ENCODE measurements around the gene CCDC102A.

DNA sequence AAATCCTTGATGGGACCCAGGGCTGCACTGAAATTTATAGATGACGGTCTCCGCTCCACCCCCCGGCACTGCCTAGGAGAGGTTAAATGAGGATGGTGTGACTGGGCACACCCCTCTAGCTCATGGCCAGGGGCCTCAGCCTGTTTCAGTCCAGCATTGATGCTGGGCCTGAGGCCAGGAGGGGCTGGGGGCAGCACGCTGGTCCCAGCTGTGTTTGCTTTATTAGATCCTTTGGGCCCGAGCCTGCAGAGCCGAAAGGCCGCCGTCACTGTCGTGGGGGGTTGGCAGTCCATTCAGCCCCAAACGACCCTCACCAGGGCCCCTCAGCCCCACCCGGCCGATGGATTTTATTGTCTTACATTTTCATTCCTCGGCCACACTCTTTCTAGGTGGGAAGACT lies 39.2 kb downstream of the CCDC102A start:
- TF ChIP-seq CTCF (CRISPR knock-in tag; IDR thresholded peaks at IDR 0.05) (no peak), ZNF619 (CRISPR knock-in tag; IDR thresholded peaks at IDR 0.05) (no peak), CBX1 (IDR thresholded peaks at IDR 0.05; ENCODE audit: low read depth) (no peak), POLR2G (IDR thresholded peaks at IDR 0.05; ENCODE audit: low read depth, low read length) (no peak)

All from HepG2 (cell line).